Measurements from ENCODE around the gene ITGA4. TPM values are rescaled to one million over a fixed set of nuclear protein-coding genes. Genes with fewer than 3 reads are reported as not detected.

The ITGA4 gene
- total RNA-seq, 4 donors from 2014 or later = 1.6 to 9.0 (median 6.4) TPM

GRCh38 chr2:181431674-181432073 is 25.5 kb upstream of the ITGA4 start:
- H3K36me3 ChIP-seq = no peaks in the 10 kb centered on the region
- H3K4me1 ChIP-seq = no peaks in the 10 kb centered on the region
- no peak for TF ChIP-seq CTCF (IDR thresholded peaks at IDR 0.05)
- no peak for TF ChIP-seq POLR2A (IDR thresholded peaks at IDR 0.05)
- no peak overlapping the region for H3K27ac ChIP-seq
- no peak for DNase-seq
- H3K9me3 ChIP-seq = no peaks in the 10 kb centered on the region
- no peak overlapping the region for H3K4me3 ChIP-seq
- H3K27me3 ChIP-seq = no peaks in the 10 kb centered on the region
- intact Hi-C loops (cut with DNase I) = no loop called here

GRCh38 chr2:181438261-181438660 is 18.9 kb upstream of the ITGA4 start:
- Histone ChIP-seq H3K27me3 (no peaks in the 10 kb centered on the region), H3K4me1 (no peaks in the 10 kb centered on the region), H3K9me3 (no peaks in the 10 kb centered on the region), H3K36me3 (no peaks in the 10 kb centered on the region), H3K4me3 (no peak overlapping the region), H3K27ac (no peak overlapping the region)
- no peak for DNase-seq
- intact Hi-C loops (cut with DNase I) = no loop called here
- TF ChIP-seq CTCF (IDR thresholded peaks at IDR 0.05) = no peak
- no peak for TF ChIP-seq POLR2A (IDR thresholded peaks at IDR 0.05)
- WGBS, 2 donors = 6 to 23% methylated on average over 1 of the region's 1 CpG

- Histone ChIP-seq H3K27me3 (no peaks in the 10 kb centered on the region), H3K4me3 (no peak overlapping the region), H3K27ac (no peak overlapping the region), H3K4me1 (no peaks in the 10 kb centered on the region), H3K36me3 (no peaks in the 10 kb centered on the region), H3K9me3 (no peaks in the 10 kb centered on the region)
- no peak for DNase-seq
- TF ChIP-seq POLR2A (IDR thresholded peaks at IDR 0.05) (no peak), CTCF (IDR thresholded peaks at IDR 0.05) (no peak)
- 78 to 79% methylated on average over 2 of the region's 2 CpGs for WGBS, 2 donors
- intact Hi-C loops (cut with DNase I) = no loop called here
Measured at GRCh38 chr2:181440344-181440743, 16.8 kb upstream of the ITGA4 start.

- Histone ChIP-seq H3K4me3 (no peak overlapping the region), H3K36me3 (no peaks in the 10 kb centered on the region), H3K27me3 (no peaks in the 10 kb centered on the region), H3K4me1 (no peaks in the 10 kb centered on the region), H3K9me3 (no peaks in the 10 kb centered on the region), H3K27ac (no peak overlapping the region)
- DNase-seq = no peak
- no peak for TF ChIP-seq CTCF (IDR thresholded peaks at IDR 0.05)
- no peak for TF ChIP-seq POLR2A (IDR thresholded peaks at IDR 0.05)
- WGBS, 2 donors = 42 to 43% methylated on average over 3 of the region's 3 CpGs
- intact Hi-C loops (cut with DNase I) = no loop called here
Measured at GRCh38 chr2:181440919-181441318, 16.3 kb upstream of the ITGA4 start.

GRCh38 chr2:181441670-181442069 is 15.5 kb upstream of the ITGA4 start:
- Histone ChIP-seq H3K4me3 (no peak overlapping the region), H3K27me3 (no peaks in the 10 kb centered on the region), H3K9me3 (no peaks in the 10 kb centered on the region), H3K4me1 (no peaks in the 10 kb centered on the region), H3K27ac (no peak overlapping the region), H3K36me3 (no peaks in the 10 kb centered on the region)
- DNase-seq = no peak
- intact Hi-C loops (cut with DNase I) = no loop called here
- no peak for TF ChIP-seq CTCF (IDR thresholded peaks at IDR 0.05)
- TF ChIP-seq POLR2A (IDR thresholded peaks at IDR 0.05) = no peak
- WGBS, 2 donors = 44 to 51% methylated on average over 3 of the region's 3 CpGs

Data from esophagus squamous epithelium (tissue), 5 donors.